ENCODE measurements around the gene NGEF.

Gene NGEF

GRCh38 chr2:232966122-232966521 is 46.9 kb downstream of the NGEF start:
- DNase-seq, result no peak

- DNase-seq, result no peak
Observed at GRCh38 chr2:232963913-232964312, 49.1 kb downstream of the NGEF start.

GRCh38 chr2:232960862-232961261 is 52.2 kb downstream of the NGEF start:
- no peak for DNase-seq

GRCh38 chr2:232959139-232959538 is 53.9 kb downstream of the NGEF start:
- no peak for DNase-seq

- no peak for DNase-seq
Observed at GRCh38 chr2:232957657-232958090, 55.4 kb downstream of the NGEF start.

- no peak for DNase-seq
Observed at GRCh38 chr2:232955856-232956255, 57.2 kb downstream of the NGEF start.

GRCh38 chr2:232954691-232955090 is 58.4 kb downstream of the NGEF start:
- no peak for DNase-seq

- DNase-seq, result no peak
Observed at GRCh38 chr2:232951891-232952290, 61.2 kb downstream of the NGEF start.

GRCh38 chr2:232951181-232951580 is 61.9 kb downstream of the NGEF start:
- DNase-seq, result no peak

GRCh38 chr2:232950751-232951150 is 62.3 kb downstream of the NGEF start:
- no peak for DNase-seq

GRCh38 chr2:232949016-232949415 is 64.0 kb downstream of the NGEF start:
- no peak for DNase-seq

- no peak for DNase-seq
Observed at GRCh38 chr2:232942831-232943230, 70.2 kb downstream of the NGEF start.

- no peak for DNase-seq
Observed at GRCh38 chr2:232941912-232942594, 71.0 kb downstream of the NGEF start.

GRCh38 chr2:232941400-232941799 is 71.7 kb downstream of the NGEF start:
- no peak for DNase-seq

GRCh38 chr2:232940724-232941123 is 72.3 kb downstream of the NGEF start:
- no peak for DNase-seq

- no peak for DNase-seq
Observed at GRCh38 chr2:232937278-232937906, 75.7 kb downstream of the NGEF start.

GRCh38 chr2:232931636-232932035 is 81.4 kb downstream of the NGEF start:
- no peak for DNase-seq

- DNase-seq, result no peak
Observed at GRCh38 chr2:232930059-232930400, 83.0 kb downstream of the NGEF start.

- no peak for DNase-seq
Observed at GRCh38 chr2:232929303-232930058, 83.6 kb downstream of the NGEF start.

GRCh38 chr2:232928551-232929302 is 84.3 kb downstream of the NGEF start:
- DNase-seq, result no peak

GRCh38 chr2:232927793-232928550 is 85.1 kb downstream of the NGEF start:
- DNase-seq, result no peak

GRCh38 chr2:232927032-232927792 is 85.8 kb downstream of the NGEF start:
- no peak for DNase-seq

Data from stimulated activated CD4-positive, alpha-beta T cell treated with anti-CD3 and anti-CD28 coated beads, Interleukin-4, amount 100 ng/mL, for 24 hours (primary cell).